Measurements from ENCODE around the gene ITPK1. TPM values are rescaled to one million over a fixed set of nuclear protein-coding genes. Genes with fewer than 3 reads are reported as not detected.

ITPK1 gene
- total and polyA plus RNA-seq, 2 donors (not counting 3 experiments of a cell fraction or from before 2014, with no cell fraction given) = 39.6 to 51.8 TPM

DNA sequence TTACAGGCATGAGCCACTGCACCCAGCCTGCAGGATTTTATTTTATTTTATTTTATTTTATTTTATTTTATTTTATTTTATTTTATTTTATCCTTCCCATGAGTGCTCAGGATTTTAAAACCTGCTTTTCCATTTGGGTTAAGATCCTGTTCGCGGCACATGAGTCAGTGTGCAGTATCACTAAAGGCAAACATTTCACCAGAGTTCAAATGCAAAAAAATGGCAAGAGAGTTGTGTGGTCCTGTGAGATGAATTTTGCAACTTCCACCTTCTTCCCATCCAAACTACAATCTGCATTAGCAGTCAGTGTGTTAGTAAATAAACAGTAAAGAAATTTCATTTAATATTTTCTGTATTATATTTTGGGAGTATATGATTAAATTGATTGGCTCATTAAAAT lies 39.9 kb upstream of the ITPK1 start:
- no peak for TF ChIP-seq POLR2AphosphoS5 (IDR thresholded peaks at IDR 0.05; ENCODE audit: insufficient read depth, low read depth, low read length)
- TF ChIP-seq, protein P1, sequence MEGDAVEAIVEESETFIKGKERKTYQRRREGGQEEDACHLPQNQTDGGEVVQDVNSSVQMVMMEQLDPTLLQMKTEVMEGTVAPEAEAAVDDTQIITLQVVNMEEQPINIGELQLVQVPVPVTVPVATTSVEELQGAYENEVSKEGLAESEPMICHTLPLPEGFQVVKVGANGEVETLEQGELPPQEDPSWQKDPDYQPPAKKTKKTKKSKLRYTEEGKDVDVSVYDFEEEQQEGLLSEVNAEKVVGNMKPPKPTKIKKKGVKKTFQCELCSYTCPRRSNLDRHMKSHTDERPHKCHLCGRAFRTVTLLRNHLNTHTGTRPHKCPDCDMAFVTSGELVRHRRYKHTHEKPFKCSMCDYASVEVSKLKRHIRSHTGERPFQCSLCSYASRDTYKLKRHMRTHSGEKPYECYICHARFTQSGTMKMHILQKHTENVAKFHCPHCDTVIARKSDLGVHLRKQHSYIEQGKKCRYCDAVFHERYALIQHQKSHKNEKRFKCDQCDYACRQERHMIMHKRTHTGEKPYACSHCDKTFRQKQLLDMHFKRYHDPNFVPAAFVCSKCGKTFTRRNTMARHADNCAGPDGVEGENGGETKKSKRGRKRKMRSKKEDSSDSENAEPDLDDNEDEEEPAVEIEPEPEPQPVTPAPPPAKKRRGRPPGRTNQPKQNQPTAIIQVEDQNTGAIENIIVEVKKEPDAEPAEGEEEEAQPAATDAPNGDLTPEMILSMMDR (IDR thresholded peaks at IDR 0.05; ENCODE audit: extremely low read depth in 1 of 2, insufficient read depth in 1 of 2, low read depth in 1 of 2, low read length in 2 of 2) = no peak
- no peak for TF ChIP-seq JUN (IDR thresholded peaks at IDR 0.05; ENCODE audit: borderline replicate concordance, insufficient read depth, insufficient read length, low read depth)
- no peak for TF ChIP-seq EZH2 (IDR thresholded peaks at IDR 0.05; ENCODE audit: borderline replicate concordance, low read depth, low read length, severe bottlenecking)
- no peak for TF ChIP-seq FOS (IDR thresholded peaks at IDR 0.05; ENCODE audit: borderline replicate concordance, insufficient read depth, low read length)
- no peak for TF ChIP-seq POLR2A (IDR thresholded peaks at IDR 0.05; ENCODE audit: low read depth, low read length)
- no peak for TF ChIP-seq GATA2 (IDR thresholded peaks at IDR 0.05; ENCODE audit: insufficient read depth, insufficient read length, low read depth, low read length)
- TF ChIP-seq, protein P2, sequence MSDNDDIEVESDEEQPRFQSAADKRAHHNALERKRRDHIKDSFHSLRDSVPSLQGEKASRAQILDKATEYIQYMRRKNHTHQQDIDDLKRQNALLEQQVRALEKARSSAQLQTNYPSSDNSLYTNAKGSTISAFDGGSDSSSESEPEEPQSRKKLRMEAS (IDR thresholded peaks at IDR 0.05; ENCODE audit: insufficient read depth, insufficient read length) = no peak
- TF ChIP-seq MYC (IDR thresholded peaks at IDR 0.05; ENCODE audit: low read depth, low read length) = no peak
- Histone ChIP-seq H3K4me1 (ENCODE audit: control insufficient read depth, extremely low read depth, insufficient read depth, low read length) (no peaks in the 10 kb centered on the region), H3K9me1 (replicated peaks; ENCODE audit: control insufficient read depth, extremely low read depth, insufficient read depth, low read length) (no peaks in the 10 kb centered on the region), H3K79me2 (ENCODE audit: control insufficient read depth, insufficient read depth, low read length) (no peaks in the 10 kb centered on the region), H2AFZ (ENCODE audit: low read depth, low read length) (no peak overlapping the region), H3K4me2 (ENCODE audit: insufficient read depth, low read length) (no peak overlapping the region), H3K9ac (replicated peaks; ENCODE audit: extremely low read depth, insufficient read depth, low read length) (no peak overlapping the region), H4K20me1 (replicated peaks; ENCODE audit: control insufficient read depth, extremely low read depth, insufficient read depth, low read length) (no peaks in the 10 kb centered on the region), H3K27me3 (ENCODE audit: control insufficient read depth in 2 of 2, insufficient read depth in 2 of 2, low read length in 2 of 2) (no peaks in the 10 kb centered on the region), H3K27ac (ENCODE audit: insufficient read depth, low read depth, low read length) (no peak overlapping the region), H3K4me3 (replicated peaks in 1 of 3; ENCODE audit: insufficient read depth in 1 of 3, low read depth in 1 of 3, low read length in 3 of 3) (no peak overlapping the region), H3K36me3 (ENCODE audit: control insufficient read depth in 2 of 2, extremely low read depth in 1 of 2, insufficient read depth in 2 of 2, low read length in 2 of 2) (no peaks in the 10 kb centered on the region), H3K9me3 (replicated peaks; ENCODE audit: control insufficient read depth, insufficient read depth, low read length) (no peaks in the 10 kb centered on the region)
- BruUV-seq (replicated peaks) = no TSS peak
- dilution Hi-C loops (cut with MboI; ENCODE audit: extremely low pct_ligation_motif_present, low sequenced_read_pairs) = no loop called here
- FAIRE-seq = no peak
- intact Hi-C loops (cut with micrococcal nuclease) = no loop called here
- no peak for DNase-seq (ENCODE audit: low read depth, low spot score)
- CTCF ChIA-PET = interaction anchor here (0.6 to 1.0 kb wide), 2 partner anchors 54 to 440 kb away, joined by 3 to 4 read pairs; no protein-coding TSS in a partner anchor
- POLR2A ChIA-PET = no interaction called here
